PFSK-1 (cell line): ENCODE data around the gene RGS7BP.

Experiments used
- FOXP2 ChIP-seq: optimal IDR thresholded peaks from 2 replicates; pipeline ENCODE3; 2011; ENCODE audit warnings: borderline replicate concordance, control low read depth, inconsistent platforms; ENCODE audit not compliant: insufficient read depth; ENCODE audit errors: extremely low read length, extremely low read depth
- POLR2AphosphoS5 ChIP-seq: IDR thresholded peaks from 2 replicates; pipeline ENCODE4 v1.6.1; 2012; ENCODE audit warnings: low read depth, mild to moderate bottlenecking, control low read depth, low read length, moderate library complexity
- REST ChIP-seq, 2 experiments: IDR thresholded peaks; 2 replicates each; pipeline versions ENCODE4 v1.6.1 to v1.8.0; 2011 to 2012; ENCODE audit warnings: low read depth in 2 of 2, low read length in 2 of 2, control low read depth in 1 of 2, inconsistent platforms in 1 of 2, mild to moderate bottlenecking in 1 of 2, moderate library complexity in 1 of 2; ENCODE audit not compliant: insufficient read depth in 1 of 2
- TAF1 ChIP-seq: IDR thresholded peaks from 2 replicates; pipeline ENCODE4 v1.6.1; 2012; ENCODE audit warnings: low read length, control low read depth, borderline replicate concordance; ENCODE audit not compliant: insufficient read depth

DNA sequence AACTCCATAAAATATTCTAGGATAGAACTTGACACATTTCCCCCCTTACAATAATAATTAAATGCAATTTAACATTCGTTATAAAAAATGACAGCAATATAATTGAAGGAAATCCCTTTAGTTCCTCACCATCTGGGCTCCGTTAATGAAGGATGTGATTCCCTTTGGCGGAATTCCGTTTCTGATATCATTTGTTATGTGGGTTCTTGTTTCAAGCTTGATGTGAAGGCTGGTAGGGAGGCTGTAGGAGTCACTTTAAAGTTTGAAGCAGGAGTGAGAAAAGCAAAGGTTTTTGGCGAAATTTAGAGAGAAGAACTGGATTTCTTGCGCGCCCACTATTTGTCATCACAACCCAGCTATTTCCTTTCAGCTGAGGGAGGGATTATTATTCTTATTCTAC, 4.0 kb downstream of the RGS7BP start:
- no peak for TF ChIP-seq POLR2AphosphoS5
- no peak for TF ChIP-seq REST (IDR thresholded peaks at IDR 0.05; ENCODE audit: insufficient read depth in 1 of 2, low read depth in 2 of 2, low read length in 2 of 2)
- TF ChIP-seq TAF1: no peak
- no peak for TF ChIP-seq FOXP2
